GM12873 (cell line): ENCODE data around the gene UBE2S.

Experiments used
- TF ChIP-seq, protein P1 (sequence below): IDR thresholded peaks from 2 replicates; pipeline ENCODE4 v1.5.1; 2012; ENCODE audit warnings: low read depth, mild to moderate bottlenecking, moderate library complexity, low read length, control low read depth; ENCODE audit not compliant: insufficient read depth; ENCODE audit errors: missing control alignments

The UBE2S gene

DNA sequence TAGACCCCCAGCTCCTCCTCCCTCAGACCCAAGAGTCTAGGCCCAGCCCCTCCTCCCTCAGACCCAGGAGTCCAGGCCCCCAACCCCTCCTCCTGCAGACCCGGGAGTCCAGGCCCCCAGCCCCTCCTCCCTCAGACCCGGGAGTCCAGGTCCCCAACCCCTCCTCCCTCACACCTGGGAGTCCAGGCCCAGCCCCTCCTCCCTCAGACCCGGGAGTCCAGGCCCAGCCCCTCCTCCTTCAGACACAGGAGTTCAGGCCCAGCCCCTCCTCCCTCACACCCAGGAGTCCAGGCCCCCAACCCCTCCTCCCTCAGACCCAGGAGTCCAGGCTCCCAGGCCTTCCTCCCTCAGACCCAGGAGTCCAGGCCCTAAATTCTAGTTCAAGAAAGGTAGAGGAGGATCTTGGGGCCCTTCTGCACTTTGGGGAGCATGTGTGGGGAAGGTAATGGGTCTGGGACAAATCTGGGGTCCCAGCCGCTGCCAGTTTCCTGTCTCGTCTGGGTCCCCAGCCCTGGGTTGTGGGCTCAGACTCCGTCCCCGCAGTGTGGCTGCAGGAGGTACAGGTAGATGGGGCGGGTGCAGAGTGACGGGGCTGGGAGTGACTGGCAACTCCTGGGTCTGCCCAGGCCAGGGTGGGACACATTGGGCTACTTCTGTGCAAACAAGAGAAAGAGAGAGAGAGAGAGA lies 34.1 kb downstream of the UBE2S start:
- TF ChIP-seq, protein P1, sequence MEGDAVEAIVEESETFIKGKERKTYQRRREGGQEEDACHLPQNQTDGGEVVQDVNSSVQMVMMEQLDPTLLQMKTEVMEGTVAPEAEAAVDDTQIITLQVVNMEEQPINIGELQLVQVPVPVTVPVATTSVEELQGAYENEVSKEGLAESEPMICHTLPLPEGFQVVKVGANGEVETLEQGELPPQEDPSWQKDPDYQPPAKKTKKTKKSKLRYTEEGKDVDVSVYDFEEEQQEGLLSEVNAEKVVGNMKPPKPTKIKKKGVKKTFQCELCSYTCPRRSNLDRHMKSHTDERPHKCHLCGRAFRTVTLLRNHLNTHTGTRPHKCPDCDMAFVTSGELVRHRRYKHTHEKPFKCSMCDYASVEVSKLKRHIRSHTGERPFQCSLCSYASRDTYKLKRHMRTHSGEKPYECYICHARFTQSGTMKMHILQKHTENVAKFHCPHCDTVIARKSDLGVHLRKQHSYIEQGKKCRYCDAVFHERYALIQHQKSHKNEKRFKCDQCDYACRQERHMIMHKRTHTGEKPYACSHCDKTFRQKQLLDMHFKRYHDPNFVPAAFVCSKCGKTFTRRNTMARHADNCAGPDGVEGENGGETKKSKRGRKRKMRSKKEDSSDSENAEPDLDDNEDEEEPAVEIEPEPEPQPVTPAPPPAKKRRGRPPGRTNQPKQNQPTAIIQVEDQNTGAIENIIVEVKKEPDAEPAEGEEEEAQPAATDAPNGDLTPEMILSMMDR = no peak

GRCh38 chr19:55372316-55373081 lies 35.1 kb downstream of the UBE2S start:
- TF ChIP-seq, protein P1 = no peak

GRCh38 chr19:55370305-55370988 lies 37.1 kb downstream of the UBE2S start, which contains the start of gene IL11:
Gene IL11 (minus strand): TSS chr19:55370463. CDS start chr19:55370310, 153 bp downstream.
- TF ChIP-seq, protein P1 = no peak

DNA sequence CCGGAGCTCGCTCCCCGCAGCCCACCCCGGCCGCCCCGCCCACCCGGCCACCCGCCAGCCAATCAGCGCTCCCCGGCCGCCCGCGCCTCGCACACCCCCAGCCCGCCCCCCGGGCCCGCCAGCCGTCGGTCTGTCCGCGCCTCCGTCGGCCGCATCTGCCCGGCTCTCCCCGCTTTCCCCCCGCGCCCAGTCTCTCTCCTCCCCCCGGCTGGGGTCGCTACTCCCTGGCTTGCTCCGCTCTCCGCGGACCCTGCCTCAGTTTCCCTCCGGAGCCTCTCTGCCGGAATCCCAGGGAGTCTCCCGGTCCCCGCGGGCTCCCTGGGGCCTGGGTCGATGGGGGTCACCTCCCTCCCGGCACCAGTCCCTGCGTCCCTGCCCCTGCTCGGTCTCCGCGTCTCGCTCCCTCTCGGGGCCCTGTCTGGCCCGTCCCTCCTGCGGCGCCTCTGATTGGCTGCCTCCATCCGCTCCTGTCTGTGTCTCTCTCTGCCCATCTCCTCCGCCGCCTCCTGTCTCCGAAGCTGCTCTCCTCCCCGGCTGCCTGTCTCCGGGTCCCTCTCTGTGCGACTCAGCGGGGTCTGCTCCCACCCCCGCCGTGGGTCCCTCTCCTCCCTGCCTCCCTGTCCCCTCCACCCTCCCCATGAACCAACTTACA lies 37.8 kb downstream of the UBE2S start:
- TF ChIP-seq, protein P1 = no peak

- TF ChIP-seq, protein P1 = no peak
Observed at GRCh38 chr19:55368701-55369563, 38.7 kb downstream of the UBE2S start.

DNA sequence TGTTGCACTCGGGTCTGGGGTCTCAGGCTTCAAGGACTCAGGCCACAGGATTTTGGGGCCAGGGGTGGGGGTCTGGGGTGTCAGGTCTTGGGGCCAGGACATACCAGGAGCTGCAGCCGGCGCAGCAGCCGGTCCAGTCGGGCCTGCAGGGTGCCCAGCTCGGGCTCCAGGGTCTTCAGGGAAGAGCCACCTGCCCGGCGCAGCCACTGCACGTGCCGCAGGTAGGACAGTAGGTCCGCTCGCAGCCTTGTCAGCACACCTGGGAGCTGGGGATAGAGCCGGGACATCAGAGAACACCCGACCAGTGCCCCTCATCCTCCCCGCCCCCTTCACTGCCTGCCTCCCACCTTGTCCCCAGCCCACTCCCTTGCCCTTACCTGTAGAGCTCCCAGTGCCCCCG lies 39.5 kb downstream of the UBE2S start:
- TF ChIP-seq, protein P1 = no peak
